IPS-18c (cell line): ENCODE results near the gene LEMD3.

Source experiments
- H3K4me3 ChIP-seq: 2 replicates; pipeline ENCODE4 v1.7.0; 2013; ENCODE audit warnings: low read depth, mild to moderate bottlenecking, low read length, moderate library complexity; ENCODE audit not compliant: insufficient read depth
- H3K9me3 ChIP-seq: one replicate; pipeline ENCODE4 v1.6.1; 2013; ENCODE audit warnings: mild to moderate bottlenecking, low read length, moderate library complexity; ENCODE audit not compliant: control insufficient read depth, insufficient read depth

Gene LEMD3

GRCh38 chr12:65287426-65287825 lies 118.0 kb downstream of the LEMD3 start:
- H3K9me3 ChIP-seq = no peaks in the 10 kb centered on the region
- no peak overlapping the region for H3K4me3 ChIP-seq

GRCh38 chr12:65292241-65292640 lies 122.9 kb downstream of the LEMD3 start:
- Histone ChIP-seq H3K9me3 (no peaks in the 10 kb centered on the region), H3K4me3 (no peak overlapping the region)

GRCh38 chr12:65293735-65294134 lies 124.4 kb downstream of the LEMD3 start:
- H3K4me3 ChIP-seq = no peak overlapping the region

GRCh38 chr12:65294641-65295262 lies 125.4 kb downstream of the LEMD3 start:
- H3K4me3 ChIP-seq = no peak overlapping the region
- no peaks in the 10 kb centered on the region for H3K9me3 ChIP-seq

More at GRCh38 chr12:65293735-65294134, 124.4 kb downstream of the LEMD3 start:
- no peaks in the 10 kb centered on the region for H3K9me3 ChIP-seq

GRCh38 chr12:65296508-65297265 lies 127.3 kb downstream of the LEMD3 start:
- no peaks in the 10 kb centered on the region for H3K9me3 ChIP-seq

More at GRCh38 chr12:65296508-65297265, 127.3 kb downstream of the LEMD3 start:
- H3K4me3 ChIP-seq = no peak overlapping the region
